ENCODE measurements around the gene FSD1L.
"Not testable (repeated sequence)": the region's sequence is repeated elsewhere in the genome, so short reads cannot be mapped to it uniquely, and the experiment has no call there.

The FSD1L gene

DNA sequence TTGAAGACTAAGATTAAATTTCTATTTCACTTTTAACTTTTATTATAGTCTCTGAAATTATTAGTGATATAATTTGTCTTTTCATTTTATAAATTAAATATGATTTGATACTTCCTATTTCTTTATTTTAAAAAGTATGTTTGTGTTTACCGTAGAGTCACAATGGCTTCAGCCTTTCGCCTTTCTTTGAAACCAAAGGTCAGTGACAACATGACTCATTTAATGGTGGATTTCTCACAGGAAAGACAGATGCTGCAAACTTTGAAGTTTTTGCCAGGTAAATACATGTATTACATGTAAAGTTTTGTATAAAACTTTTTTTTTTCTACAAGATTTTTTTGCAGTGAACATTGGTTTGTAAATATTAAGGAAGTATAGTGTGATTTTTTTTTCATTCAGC lies 36.4 kb downstream of the FSD1L start:
- no peak for DNase-seq (ENCODE audit: low read depth, low spot score)

DNA sequence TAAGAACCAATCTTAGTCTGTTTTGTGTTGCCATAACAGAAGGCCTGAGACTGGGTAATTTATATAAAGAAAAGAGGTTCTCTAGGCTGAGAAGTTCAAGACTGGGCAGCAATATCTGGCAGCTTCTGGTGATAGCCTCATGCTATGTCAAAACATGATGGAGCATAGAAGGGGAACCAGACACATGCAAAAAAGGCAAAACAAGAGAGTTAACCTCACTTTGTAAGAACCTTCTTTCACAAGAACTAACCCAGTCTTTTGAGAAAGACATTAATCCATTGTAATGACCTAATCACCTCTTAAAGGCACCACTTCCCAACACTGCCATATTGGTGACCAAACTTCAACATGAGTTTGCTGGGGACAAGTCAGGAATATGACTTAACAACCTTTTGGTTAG lies 37.3 kb downstream of the FSD1L start:
- no peak for DNase-seq (ENCODE audit: low read depth, low spot score)

DNA sequence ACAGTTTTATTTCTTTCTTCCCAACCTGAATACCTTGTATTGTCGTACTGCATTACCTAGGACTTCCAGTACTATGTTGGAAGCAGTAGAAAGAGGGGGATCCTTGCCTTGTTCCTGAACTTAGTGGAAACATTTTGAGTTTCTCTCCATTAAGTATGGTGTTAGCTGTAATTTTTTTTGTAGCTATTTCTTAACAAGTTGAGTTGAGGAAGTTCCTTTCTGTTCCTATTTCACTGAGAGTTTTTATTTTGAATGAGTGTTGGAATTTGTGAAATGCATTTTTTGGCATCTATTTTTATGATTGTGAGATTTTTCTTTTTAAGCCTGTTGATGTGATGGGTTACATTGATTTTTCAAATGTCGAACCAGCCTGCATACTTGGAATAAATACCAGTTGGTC lies 49.0 kb downstream of the FSD1L start:
- DNase-seq (ENCODE audit: low read depth, low spot score) = no peak

DNA sequence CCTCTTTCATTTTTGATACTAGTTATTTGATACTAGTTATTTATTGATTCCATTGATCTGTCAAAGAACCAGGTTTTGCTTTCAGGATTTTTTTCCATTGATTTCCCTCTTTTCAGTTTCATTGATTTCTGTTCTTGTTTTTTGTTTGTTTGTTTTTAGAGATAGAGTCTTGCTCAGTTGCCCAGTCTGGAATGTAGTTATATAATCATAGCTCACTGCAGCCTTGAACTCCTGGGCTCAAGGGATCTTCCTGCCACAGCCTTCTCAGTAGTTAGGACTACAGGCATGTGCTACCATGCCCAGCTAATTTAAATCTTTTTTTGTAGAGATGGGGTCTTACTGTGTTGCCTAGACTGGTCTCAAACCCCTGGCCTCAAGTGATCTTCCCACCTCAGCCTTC lies 49.9 kb downstream of the FSD1L start:
- DNase-seq (ENCODE audit: low read depth, low spot score) = no peak

DNA sequence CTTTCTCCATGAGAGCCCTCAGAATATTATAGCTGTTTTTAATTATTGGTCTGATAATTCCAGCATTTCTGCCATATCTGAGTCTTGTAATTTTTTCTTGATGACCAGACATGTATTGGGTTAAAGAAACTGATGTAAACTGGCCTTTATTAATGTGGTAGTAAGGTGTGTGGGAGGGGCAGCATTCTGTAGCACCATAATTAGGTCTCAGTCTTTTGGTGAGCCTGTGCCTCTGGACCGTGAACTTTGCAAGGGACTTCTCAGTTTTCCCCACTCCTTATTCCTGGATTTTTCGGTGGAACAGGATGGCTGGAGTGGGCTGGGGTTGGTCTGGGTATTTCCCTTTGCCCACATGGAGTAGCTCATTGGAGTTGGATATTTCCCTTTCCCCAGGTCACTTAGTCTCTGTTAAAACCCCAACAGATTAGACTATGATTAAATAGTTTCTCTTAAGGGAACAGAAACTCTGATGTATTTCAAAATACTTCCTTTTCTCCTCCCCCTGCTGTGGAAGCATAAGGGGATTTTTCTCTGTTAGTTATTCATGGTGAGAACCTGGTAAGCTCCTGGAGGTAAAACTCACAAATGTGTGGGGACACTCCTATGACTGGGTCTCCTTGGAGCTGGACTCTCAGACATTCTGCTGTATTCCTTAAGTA lies 52.4 kb downstream of the FSD1L start:
- no peak for DNase-seq (ENCODE audit: low read depth, low spot score)

DNA sequence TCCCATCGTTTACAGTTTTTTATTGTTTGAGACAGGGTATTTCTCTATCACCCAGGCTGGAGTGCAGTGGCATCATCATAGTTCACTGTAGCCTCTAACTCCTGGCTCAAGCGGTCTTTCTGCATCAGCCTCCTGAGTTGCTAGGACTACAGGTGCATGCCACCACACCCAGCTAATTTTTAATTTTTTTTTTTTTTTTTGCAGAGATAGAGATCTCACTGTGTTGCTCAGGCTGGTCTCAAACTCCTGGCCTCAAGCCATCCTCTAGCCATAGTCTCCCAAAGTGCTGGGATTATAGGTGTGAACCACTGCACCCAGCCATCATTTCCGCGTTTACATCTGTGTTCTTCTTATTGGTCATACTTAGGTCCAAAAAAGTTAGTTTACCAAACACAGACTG lies 53.6 kb downstream of the FSD1L start:
- no peak for DNase-seq (ENCODE audit: low read depth, low spot score)

DNA sequence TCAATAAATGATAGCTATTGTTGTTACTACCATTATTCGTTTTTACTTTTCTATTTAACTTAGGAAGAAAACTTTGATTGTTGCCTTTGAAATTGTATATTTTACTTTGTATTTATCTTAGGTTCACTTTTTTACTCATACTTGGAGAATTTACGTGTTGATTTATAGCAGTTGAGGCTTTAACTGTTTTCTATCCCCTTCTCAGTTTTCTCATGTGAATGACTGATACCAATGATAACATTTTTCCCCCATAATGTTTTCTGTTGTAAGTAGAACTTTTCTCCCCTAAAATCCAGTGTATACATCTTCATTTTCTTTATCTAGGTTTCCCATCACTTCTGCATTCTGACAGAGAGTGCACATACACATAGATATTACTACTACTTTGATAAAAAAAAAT lies 54.4 kb downstream of the FSD1L start:
- DNase-seq (ENCODE audit: low read depth, low spot score) = no peak

DNA sequence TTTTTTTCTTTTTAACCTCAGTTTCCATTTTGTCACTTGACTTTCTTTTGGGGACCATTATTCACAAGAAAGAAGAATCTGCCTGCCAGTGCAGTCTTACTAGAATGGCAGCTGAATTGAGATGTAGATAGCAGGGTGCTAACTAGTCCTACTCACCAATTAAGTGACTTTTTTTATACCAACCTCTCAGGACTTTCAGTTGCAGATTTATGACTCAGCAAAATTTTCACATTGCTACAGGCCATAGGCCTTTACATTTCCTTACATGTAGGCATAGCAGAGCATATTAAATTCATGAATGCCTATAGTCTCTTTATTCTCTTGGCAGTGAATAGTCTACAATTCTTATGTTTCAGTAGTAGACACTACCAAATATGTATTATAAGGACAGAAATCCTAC lies 56.0 kb downstream of the FSD1L start:
- DNase-seq (ENCODE audit: low read depth, low spot score) = no peak

DNA sequence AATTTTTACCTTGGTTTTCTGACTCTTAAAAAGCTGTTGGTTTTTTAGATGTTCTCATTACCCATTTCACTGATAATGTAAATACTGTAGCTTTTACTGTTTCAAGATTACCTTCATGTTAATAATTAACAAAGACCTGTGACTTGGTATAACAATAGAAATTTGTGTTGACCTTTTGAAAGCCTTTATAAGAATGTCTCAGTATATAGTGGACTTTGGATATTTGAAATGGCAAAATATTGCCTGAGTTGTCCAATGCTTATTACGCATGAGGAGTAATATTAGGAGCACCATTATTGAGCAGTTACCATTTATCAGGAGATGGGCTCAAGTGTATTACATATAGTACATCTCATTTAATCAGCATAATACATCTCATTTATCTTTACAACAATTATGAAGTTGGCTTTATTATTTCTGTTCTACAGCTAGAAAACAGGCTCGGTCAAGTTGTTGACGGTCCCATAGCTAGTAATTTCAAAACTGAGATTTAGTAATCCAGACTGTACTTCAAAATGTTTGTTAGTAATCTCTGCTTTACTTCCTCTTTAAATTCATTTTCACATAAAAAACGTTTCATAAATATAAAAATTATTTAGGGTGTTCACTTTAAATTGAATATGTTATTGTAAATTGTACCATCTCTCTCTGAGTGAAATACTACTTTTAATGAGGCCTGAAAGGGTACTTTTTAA lies 59.4 kb downstream of the FSD1L start:
- DNase-seq (ENCODE audit: low read depth, low spot score) = no peak

DNA sequence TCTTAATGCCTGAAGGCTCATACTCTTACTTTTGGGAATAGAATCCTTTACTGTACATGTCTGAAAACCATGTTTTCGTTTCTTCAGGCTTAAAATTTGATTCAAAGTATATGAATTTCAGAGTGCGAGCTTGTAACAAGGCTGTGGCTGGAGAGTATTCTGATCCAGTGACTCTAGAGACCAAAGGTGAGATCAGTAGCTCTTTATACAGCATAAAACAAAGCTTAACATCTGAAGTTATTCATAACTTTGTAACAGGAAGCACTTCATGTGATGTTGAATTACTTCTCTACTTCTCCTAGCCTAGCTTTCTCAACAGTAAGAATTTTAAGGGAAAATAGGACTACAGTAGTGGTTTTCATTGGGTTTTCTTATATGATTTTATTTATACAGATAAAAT lies 60.7 kb downstream of the FSD1L start:
- DNase-seq (ENCODE audit: low read depth, low spot score) = no peak

DNA sequence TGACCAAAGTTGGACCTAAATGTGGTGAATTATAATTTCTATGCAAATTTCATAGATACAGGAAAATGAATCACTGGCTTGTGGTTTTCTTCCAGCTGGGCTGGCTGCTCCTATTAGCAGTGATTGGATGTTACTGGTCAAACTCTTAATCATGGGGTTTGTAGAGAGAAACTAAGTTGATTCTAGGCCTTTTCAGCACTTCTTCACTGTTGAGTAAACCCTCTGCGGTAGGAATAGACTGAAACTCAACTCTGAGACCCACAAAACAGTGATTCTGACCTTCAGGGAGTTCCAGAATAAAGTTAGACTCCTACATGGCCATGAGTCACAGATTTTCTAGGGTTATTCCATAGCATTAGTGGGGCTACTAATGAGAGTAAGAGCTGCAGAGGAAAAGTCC lies 62.2 kb downstream of the FSD1L start:
- DNase-seq (ENCODE audit: low read depth, low spot score) = no peak

DNA sequence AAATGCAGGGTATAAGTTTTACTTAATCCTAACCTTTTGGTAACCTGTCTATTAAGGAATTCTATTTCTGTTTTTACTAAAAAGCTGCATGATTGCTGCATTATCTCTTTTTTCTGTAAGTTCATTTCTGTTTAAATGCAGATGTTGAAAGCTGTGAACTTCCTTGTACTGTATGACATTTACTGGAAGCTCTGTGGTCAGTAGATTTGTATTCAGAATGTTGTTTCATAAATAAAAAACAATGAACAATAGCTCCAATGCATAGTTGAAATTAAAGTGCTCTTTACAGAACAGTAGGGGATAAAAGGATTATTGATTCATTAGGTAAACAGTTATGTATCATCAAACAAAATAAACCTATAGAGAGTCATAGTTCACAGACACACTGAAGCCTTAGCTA lies 63.6 kb downstream of the FSD1L start:
- DNase-seq (ENCODE audit: low read depth, low spot score) = no peak

DNA sequence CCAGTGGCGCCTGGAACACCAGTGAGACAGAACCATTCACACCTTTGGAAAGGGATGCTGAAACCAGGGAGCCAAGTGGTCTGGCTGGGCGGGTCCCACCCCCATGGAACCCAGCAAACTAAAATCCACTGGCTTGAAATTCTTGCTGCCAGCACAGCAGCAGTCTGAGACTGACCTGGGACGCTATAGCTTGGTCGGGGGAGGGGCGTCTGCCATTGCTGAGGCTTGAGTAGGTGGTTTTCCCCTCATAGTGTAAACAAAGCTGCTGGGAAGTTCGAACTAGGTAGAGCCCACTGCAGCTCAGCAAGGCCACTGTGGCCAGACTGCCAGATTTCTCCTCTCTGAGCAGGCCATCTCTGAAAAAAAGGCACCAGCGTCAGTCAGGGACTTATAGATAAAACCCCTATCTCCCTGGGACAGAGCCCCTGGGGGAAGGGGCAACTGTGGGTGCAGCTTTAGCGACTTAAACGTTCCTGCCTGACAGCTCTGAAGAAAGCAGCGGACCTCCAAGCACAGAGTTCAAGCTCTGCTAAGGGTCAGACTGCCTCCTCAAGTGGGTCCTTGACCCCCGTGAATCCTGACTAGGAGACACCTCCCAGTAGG lies 68.1 kb downstream of the FSD1L start:
- no peak for DNase-seq (ENCODE audit: low read depth, low spot score)

DNA sequence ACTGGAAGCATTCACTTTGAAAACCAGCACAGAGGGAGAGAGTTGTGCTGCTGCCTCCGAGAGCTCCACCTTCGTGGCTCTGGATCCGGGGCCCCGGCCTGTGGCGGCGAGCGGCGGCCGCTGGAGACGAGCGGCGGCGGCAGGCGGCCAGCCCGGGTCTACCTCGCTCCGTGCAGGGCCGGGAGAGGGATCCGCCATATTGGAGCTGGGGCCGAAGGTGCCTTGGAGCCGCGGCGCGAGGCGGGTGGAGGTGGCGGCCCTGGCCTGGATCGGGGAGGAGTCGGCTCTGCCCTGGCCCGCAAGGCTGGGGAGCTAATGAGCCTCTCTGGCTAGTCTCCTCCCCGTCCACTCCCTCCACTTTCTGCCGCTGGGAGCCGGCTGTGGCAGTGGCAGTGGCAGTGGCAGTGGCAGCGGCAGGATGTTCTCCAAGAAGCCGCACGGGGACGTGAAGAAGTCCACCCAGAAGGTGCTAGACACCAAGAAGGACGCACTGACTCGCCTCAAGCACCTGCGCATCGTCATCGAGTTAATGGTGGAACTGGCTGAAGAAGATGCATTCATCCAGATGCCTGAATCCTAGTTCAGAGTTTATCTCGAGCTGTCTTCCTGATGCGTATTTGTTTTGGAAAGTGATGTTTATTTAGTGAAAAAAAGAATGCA lies 72.0 kb downstream of the FSD1L start:
- not testable (repeated sequence) for DNase-seq (ENCODE audit: low read depth, low spot score)

DNA sequence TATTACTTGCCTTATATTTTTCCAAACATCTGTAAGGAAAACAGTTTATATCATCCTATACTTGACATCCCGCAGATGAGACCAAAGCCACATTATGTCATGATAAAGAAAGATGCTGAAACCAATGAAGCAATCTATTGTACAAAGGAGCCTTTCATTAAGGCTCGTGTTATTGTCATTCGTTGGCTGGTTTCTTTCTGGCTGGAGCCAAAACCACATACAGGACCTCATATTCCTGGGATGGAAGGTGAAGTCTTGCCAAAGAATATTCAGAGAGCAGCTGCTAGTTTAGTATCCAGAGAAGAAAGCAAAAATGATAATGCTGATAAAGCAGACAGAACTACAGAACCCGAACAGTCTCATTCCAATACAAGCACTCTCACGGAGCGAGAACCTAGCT lies 73.2 kb downstream of the FSD1L start:
- not testable (repeated sequence) for DNase-seq (ENCODE audit: low read depth, low spot score)

DNA sequence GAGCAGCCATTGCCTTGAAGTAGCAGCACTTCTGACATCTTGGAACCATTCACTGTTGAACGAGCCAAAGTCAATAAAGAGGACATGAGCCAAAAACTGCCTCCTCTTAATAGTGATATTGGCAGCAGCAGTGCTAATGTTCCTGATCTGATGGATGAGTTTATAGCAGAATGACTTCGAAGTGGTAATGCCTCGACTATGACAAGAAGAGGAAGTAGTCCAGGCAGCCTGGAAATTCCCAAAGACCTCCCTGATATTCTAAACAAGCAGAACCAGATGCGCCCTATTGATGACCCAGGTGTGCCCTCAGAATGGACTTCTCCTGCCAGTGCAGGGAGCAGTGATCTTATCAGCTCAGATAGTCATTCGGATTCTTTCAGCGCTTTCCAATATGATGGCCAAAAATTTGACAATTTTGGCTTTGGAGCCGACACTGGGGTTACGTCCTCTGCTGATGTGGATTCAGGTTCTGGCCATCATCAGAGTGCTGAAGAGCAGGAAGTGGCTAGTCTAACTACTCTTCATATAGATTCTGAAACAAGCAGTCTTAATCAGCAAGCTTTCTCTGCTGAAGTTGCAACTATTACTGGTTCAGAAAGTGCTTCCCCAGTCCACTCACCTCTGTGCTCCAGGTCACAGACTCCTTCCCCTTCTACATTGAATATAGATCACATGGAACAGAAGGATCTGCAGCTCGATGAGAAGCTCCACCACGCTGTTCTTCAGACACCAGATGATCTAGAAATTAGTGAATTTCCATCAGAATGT lies 75.0 kb downstream of the FSD1L start:
- DNase-seq (ENCODE audit: low read depth, low spot score) = not testable (repeated sequence)

DNA sequence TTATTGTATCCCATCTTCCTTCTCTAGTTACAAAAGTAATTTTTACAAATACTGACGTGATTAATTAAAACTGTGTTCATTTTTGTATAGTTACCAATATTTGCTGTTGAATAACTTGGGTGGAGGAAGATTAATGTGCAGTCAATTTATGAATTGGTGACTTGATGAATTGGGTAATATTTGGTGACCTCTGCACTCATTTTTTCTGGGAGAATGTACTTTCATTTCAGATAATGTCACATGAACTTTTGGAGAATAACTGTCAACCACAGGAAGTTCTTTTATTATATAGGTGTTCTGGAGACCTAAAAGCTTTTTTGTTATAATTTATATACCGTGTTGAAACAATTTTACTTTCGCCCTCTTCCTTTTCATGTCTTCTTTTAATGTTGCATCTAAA lies 83.7 kb downstream of the FSD1L start:
- no peak for DNase-seq (ENCODE audit: low read depth, low spot score)

DNA sequence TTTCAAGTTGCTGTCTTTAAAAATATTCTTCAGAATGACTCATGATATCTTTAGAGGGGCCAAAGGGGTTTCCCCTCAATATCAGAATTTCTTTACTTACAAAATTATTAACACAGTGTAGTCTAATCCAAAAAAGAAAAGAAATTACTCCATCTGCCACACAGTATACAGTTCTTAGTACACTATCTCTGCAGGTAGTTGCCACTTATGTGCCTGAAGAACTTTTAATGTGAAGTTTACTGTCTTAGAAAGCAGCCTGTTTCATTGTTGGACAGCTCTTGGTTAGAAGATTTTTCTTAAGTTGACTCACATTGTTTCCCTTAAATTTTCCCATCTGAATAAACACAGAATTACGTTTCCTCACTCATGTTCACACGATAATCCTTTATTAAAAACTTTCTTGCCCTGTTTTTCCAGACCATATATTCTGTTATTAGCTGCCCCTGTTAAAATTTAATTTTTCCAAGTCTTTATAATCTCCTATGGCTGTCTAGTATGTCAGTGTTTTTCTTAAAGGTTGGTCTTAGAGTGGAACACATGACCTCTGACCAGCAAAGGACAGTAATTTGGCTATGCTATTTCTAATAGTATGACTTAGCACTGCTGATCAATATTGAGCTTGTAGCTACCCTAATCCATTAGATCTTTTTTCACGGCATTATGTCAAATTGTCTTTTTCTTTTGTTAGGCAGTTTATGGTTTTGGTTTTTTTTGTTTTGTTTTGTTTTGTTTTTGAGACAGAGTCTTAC lies 88.3 kb downstream of the FSD1L start:
- no peak for DNase-seq (ENCODE audit: low read depth, low spot score)

DNA sequence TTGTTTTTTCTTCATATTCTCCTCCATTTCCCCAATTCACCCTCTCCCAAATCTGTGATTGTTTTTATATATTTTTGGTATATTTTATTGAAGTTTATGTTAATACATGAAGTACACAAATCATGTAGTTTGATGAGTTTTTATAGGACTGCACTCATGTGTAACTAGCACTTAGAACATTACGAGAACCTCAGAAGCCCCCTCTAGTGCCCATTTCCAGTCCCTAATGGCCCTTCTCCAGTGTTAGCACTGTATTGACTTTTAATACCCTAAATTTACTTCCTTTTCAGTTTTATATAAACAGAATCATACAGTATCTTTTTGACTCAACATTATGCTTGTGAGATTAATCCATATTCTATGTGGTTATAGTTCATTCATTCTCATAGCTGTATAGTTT lies 91.6 kb downstream of the FSD1L start:
- DNase-seq (ENCODE audit: low read depth, low spot score) = no peak

DNA sequence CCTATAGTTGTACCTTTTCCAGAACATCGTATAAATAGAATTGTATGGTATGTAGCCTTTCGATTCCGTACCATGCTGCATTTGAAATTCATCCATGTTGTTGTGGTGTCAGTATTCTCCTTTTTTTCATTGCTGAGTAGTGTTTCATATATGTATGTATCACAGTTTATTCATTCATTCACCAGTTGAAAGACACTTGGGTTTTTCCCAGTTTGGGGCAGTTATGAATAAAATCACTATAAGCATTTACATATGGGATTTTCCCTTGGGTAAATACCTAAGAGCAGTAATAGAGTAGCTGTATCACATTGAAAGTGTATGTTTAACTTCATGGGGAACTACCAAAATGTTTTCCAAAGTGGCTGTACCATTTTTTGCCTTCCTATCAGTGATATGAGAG lies 94.0 kb downstream of the FSD1L start:
- no peak for DNase-seq (ENCODE audit: low read depth, low spot score)

DNA sequence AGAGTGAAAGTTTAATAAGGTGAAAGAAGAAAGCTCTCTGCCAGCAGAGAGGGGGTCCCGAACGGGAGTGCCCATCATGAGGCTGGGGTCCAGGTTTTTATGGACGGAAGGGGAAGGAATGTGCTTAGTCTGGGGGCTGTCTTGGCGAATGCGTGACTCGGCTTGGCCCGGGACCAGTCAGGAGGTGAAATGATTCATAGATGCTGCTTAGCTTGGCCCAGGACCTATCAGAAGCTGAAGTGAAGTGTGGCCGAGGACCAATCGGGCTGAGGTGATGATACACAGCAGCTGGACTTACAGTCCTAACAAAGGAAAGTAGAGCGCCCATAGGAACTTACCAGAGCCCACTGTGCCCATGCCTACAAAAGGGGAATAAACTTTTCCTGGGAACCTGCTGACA lies 106.2 kb downstream of the FSD1L start:
- DNase-seq (ENCODE audit: low read depth, low spot score) = no peak
